Measurements from ENCODE around the gene OR8B3.

The OR8B3 gene, protein sequence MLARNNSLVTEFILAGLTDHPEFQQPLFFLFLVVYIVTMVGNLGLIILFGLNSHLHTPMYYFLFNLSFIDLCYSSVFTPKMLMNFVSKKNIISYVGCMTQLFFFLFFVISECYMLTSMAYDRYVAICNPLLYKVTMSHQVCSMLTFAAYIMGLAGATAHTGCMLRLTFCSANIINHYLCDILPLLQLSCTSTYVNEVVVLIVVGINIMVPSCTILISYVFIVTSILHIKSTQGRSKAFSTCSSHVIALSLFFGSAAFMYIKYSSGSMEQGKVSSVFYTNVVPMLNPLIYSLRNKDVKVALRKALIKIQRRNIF

GRCh38 chr11:124398924-124399323 lies at the start of gene OR8B3:
OR8B3 (minus strand) TSS chr11:124399024; CDS start chr11:124397351, 1,673 bp downstream.
- no peak for TF ChIP-seq TEAD4 (IDR thresholded peaks at IDR 0.05)
- TF ChIP-seq RAD21 (IDR thresholded peaks at IDR 0.05; ENCODE audit: low read depth), result no peak
- TF ChIP-seq FOXM1 (IDR thresholded peaks at IDR 0.05; ENCODE audit: borderline replicate concordance, low read depth), result no peak
- TF ChIP-seq YY1 (IDR thresholded peaks at IDR 0.05; ENCODE audit: low read depth), result no peak
- no peak for TF ChIP-seq NFIC (IDR thresholded peaks at IDR 0.05)
- no peak for TF ChIP-seq CREB1 (IDR thresholded peaks at IDR 0.05; ENCODE audit: low read depth)
- no peak for TF ChIP-seq EP300 (IDR thresholded peaks at IDR 0.05; ENCODE audit: borderline replicate concordance)
- TF ChIP-seq EGR1 (IDR thresholded peaks at IDR 0.05), result no peak
- TF ChIP-seq, protein P1, sequence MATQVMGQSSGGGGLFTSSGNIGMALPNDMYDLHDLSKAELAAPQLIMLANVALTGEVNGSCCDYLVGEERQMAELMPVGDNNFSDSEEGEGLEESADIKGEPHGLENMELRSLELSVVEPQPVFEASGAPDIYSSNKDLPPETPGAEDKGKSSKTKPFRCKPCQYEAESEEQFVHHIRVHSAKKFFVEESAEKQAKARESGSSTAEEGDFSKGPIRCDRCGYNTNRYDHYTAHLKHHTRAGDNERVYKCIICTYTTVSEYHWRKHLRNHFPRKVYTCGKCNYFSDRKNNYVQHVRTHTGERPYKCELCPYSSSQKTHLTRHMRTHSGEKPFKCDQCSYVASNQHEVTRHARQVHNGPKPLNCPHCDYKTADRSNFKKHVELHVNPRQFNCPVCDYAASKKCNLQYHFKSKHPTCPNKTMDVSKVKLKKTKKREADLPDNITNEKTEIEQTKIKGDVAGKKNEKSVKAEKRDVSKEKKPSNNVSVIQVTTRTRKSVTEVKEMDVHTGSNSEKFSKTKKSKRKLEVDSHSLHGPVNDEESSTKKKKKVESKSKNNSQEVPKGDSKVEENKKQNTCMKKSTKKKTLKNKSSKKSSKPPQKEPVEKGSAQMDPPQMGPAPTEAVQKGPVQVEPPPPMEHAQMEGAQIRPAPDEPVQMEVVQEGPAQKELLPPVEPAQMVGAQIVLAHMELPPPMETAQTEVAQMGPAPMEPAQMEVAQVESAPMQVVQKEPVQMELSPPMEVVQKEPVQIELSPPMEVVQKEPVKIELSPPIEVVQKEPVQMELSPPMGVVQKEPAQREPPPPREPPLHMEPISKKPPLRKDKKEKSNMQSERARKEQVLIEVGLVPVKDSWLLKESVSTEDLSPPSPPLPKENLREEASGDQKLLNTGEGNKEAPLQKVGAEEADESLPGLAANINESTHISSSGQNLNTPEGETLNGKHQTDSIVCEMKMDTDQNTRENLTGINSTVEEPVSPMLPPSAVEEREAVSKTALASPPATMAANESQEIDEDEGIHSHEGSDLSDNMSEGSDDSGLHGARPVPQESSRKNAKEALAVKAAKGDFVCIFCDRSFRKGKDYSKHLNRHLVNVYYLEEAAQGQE (IDR thresholded peaks at IDR 0.05; ENCODE audit: low read depth), result no peak

- TF ChIP-seq YY1 (IDR thresholded peaks at IDR 0.05; ENCODE audit: low read depth) (no peak), USF1 (IDR thresholded peaks at IDR 0.05) (no peak), TEAD4 (IDR thresholded peaks at IDR 0.05) (no peak), TAF1 (IDR thresholded peaks at IDR 0.05; ENCODE audit: low read depth) (no peak), EP300 (IDR thresholded peaks at IDR 0.05; ENCODE audit: borderline replicate concordance) (no peak), CEBPB (IDR thresholded peaks at IDR 0.05) (no peak), CREB1 (IDR thresholded peaks at IDR 0.05; ENCODE audit: low read depth) (no peak)
- TF ChIP-seq, protein P1 (IDR thresholded peaks at IDR 0.05; ENCODE audit: low read depth), result no peak
These were observed 48.1 kb upstream of the OR8B3 start for GRCh38 chr11:124446916-124447315.

DNA sequence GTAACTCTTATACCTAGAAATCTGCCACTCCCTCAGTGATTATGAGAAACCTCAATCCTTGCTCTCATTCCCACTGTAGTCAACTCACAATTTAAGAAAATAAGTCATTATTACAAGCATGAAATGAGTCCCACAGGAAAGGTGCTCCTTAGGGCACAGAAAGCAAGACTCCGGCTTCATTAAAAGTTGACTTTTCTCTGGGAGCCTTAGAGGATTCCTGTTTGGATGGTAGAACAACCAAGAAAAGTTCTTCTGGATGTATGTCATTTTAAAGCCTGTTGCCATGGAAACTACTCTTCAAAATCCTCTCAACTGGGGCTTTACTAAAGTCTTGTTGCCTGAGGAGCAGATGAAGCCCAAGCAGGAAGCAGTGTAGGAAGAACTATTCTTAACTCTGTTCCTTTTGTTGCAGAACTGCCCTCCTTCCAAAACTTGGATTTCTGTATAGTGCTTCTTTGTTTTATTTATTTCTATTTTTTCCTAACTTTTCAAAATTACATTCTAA lies 46.9 kb upstream of the OR8B3 start, which contains the start of gene OR8B8:
TSS of gene OR8B8 (minus strand) at position 51 of the 505 bp plus-strand sequence. CDS start 4,611 bp downstream, outside the sequence.
- no peak for TF ChIP-seq EGR1 (IDR thresholded peaks at IDR 0.05)
- no peak for TF ChIP-seq RAD21 (IDR thresholded peaks at IDR 0.05; ENCODE audit: low read depth)
- no peak for TF ChIP-seq TCF12 (IDR thresholded peaks at IDR 0.05; ENCODE audit: low read depth)
- TF ChIP-seq FOXM1 (IDR thresholded peaks at IDR 0.05; ENCODE audit: borderline replicate concordance, low read depth), result no peak
- no peak for TF ChIP-seq CEBPB (IDR thresholded peaks at IDR 0.05)
- TF ChIP-seq, protein P1 (IDR thresholded peaks at IDR 0.05; ENCODE audit: low read depth), result no peak
- TF ChIP-seq TEAD4 (IDR thresholded peaks at IDR 0.05), result no peak
- no peak for TF ChIP-seq NFIC (IDR thresholded peaks at IDR 0.05)
- TF ChIP-seq ZBTB7A (IDR thresholded peaks at IDR 0.05; ENCODE audit: low read depth), result no peak
- no peak for TF ChIP-seq USF1 (IDR thresholded peaks at IDR 0.05)
- no peak for TF ChIP-seq YY1 (IDR thresholded peaks at IDR 0.05; ENCODE audit: low read depth)
- TF ChIP-seq TAF1 (IDR thresholded peaks at IDR 0.05; ENCODE audit: low read depth), result no peak

- TF ChIP-seq EP300 (IDR thresholded peaks at IDR 0.05; ENCODE audit: borderline replicate concordance) (no peak), YY1 (IDR thresholded peaks at IDR 0.05; ENCODE audit: low read depth) (no peak), CREB1 (IDR thresholded peaks at IDR 0.05; ENCODE audit: low read depth) (no peak), NFIC (IDR thresholded peaks at IDR 0.05) (no peak), EGR1 (IDR thresholded peaks at IDR 0.05) (no peak), RAD21 (IDR thresholded peaks at IDR 0.05; ENCODE audit: low read depth) (no peak), TAF1 (IDR thresholded peaks at IDR 0.05; ENCODE audit: low read depth) (no peak), USF1 (IDR thresholded peaks at IDR 0.05) (no peak), TCF12 (IDR thresholded peaks at IDR 0.05; ENCODE audit: low read depth) (no peak), ZBTB7A (IDR thresholded peaks at IDR 0.05; ENCODE audit: low read depth) (no peak), CEBPB (IDR thresholded peaks at IDR 0.05) (no peak), MAX (IDR thresholded peaks at IDR 0.05) (no peak), TEAD4 (IDR thresholded peaks at IDR 0.05) (no peak), FOXM1 (IDR thresholded peaks at IDR 0.05; ENCODE audit: borderline replicate concordance, low read depth) (no peak)
- TF ChIP-seq, protein P1 (IDR thresholded peaks at IDR 0.05; ENCODE audit: low read depth), result no peak
These were observed 44.0 kb upstream of the OR8B3 start for GRCh38 chr11:124442847-124443246.
